HG03045 (cell line): ENCODE data around the gene GOLGA6C.
"Not testable (repeated sequence)": the region's sequence is repeated elsewhere in the genome, so short reads cannot be mapped to it uniquely, and the experiment has no call there.

Source experiments
- ATAC-seq: cut with Tn5 transposase; IDR thresholded peaks from one replicate; pipeline ENCODE4 v1.9.1; 2021; ENCODE audit warnings: mild to moderate bottlenecking, moderate library complexity; ENCODE audit not compliant: unreplicated experiment

GOLGA6C gene

DNA sequence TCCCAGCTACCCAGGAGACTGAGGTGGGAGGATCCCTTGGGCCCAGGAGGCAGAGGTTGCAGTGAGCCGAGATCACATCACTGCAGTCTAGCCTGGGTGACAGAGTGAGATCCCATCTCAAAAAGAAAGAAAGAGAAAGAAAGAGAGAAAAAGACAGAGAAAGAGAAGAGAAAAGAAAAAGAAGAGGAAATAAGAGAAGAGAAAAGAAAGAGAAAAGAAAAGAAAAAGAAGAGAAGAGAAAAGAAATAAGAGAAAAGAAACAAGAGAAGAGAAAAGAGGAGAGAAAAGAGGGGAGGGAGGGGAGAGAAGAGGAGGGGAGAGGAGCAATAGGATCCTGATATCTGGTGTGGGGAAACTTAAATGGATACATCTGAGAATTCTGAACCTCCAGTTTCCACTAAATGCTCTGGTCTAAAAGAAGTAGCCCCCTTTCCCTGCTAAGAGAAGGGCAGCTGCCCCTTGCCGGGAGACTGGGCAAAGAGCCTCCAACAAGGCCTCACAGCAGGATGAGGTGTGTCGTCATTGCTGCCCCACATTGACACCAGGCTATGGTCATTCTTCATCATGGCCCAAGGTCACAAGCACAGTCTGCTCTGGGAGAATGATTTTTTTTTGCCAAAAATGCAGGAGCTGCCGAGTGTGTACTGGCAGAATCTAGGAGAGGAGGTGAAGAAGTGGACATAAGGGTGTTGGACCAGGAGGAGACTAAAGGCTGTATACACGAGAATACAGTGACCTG, 56.6 kb downstream of the GOLGA6C start:
- no peak for ATAC-seq

DNA sequence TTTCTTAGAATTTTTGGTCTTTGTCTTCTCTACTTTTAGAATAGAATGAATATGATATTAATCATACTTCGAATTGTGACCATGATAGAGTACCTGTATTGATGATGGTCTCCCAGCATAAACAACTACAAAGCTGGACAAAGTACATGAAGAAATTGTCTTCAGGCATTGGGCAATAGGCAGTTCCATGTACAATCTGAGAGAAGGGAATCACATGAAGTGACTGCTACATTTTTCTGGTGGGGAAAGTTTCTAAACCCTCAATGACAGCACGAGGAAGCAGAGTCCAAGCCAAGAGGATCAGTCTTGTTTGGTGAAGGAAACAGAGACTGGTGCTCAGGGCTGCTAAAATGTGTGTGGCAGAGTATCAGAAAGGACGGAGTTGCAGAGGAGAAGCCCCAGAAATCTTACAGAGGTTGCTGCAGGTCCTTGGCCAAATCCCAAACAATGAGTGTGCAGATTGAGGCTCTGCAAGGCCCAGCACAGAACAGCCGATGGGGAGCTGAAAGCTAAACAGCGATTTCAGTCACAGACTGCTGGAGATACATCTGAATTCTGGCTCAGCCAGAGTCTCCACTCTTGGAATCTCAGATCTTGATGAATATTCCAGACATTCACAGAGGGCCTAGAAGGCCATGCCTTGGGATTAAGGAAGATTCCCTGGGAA, 61.2 kb downstream of the GOLGA6C start:
- not testable (repeated sequence) for ATAC-seq
